Measurements from ENCODE around the gene FBXL22. TPM values are rescaled to one million over a fixed set of nuclear protein-coding genes. Genes with fewer than 3 reads are reported as not detected.

The FBXL22 gene
- total RNA-seq, 2 experiments from 2014 or later, result 0.50 to 1.2 TPM

DNA sequence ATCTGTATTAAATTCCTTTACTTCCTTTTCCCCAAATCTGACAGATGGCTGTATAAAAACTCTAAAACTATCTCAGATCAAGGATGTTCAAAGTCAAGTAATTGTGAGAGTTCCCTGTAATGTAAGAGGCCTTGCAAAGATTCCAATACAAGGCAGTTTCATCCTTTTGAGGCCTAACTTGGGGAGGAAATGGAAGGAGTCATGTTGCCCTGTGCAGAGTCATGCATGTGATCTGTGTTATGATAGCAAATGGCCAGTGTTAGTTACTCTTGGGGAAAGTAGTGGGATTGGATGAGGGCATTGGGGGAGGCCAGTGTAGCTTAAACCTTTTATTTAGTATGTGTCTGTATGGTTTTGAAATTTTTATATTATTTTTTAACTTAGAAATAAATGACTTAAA is 23.7 kb upstream of the FBXL22 start:
- no peak for ATAC-seq (ENCODE audit: low read depth)

DNA sequence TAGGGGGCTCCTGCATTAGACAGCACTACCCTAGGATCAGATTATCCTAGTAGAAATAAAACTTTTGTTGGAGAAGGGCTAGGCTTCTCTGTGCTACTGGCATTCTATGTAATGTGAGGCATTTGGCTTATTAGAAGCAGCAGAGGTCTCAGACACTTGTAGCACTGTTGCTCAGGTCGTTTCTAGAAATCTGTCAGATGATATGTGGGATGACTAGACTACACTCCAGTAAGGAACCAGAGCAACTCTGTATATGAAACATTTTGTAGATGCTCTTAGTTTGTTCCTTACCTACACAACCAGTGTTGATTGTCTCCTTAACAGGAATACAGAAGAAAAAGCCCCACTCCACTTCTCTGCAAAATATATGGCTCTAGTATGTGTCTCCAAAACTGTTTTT is 21.9 kb upstream of the FBXL22 start:
- Mint-ChIP-seq H3K4me1 (peaks cover 1% of the 10 kb centered on the region), H3K27me3 (no peaks in the 10 kb centered on the region), H3K4me3 (no peak overlapping the region), H3K27ac (no peak overlapping the region), H3K9me3 (no peaks in the 10 kb centered on the region), H3K36me3 (peaks cover 20% of the 10 kb centered on the region)
- DNase-seq (no peak), ATAC-seq (ENCODE audit: low read depth) (no peak)
- POLR2A ChIA-PET, result no interaction called here

More for the DNA sequence above, 23.7 kb upstream of the FBXL22 start:
- no peaks in the 10 kb centered on the region for H3K27me3 Mint-ChIP-seq
- no peaks in the 10 kb centered on the region for H3K9me3 Mint-ChIP-seq
- no peak overlapping the region for H3K4me3 Mint-ChIP-seq
- DNase-seq, result no peak
- H3K36me3 Mint-ChIP-seq, result peaks cover 17% of the 10 kb centered on the region
- peaks cover 3% of the 10 kb centered on the region for H3K4me1 Mint-ChIP-seq
- no peak overlapping the region for H3K27ac Mint-ChIP-seq
- POLR2A ChIA-PET, result no interaction called here

DNA sequence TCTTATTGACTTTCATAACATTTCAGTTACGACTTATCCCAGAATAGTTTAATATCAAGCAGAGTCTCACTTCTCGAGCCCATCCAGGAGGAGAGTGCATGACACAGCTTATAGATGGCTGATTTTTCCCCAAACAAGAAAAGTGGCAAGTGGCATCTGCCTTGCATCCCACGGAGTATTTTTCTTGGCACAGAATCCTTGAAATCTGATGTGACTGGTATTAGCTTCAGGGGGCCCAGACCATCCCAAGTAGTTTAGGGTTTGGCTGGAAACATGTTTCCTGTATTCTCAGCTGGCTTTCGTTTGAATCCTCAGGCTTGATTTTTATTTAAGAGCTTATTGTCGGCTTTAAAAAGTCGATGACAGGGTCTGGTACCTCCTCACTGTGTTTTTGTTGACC is 20.7 kb upstream of the FBXL22 start:
- Mint-ChIP-seq H3K27me3 (no peaks in the 10 kb centered on the region), H3K4me3 (no peak overlapping the region), H3K4me1 (peaks cover 1% of the 10 kb centered on the region), H3K9me3 (no peaks in the 10 kb centered on the region), H3K27ac (no peak overlapping the region), H3K36me3 (peaks cover 18% of the 10 kb centered on the region)
- POLR2A ChIA-PET, result interaction anchor here (0.5 kb wide), 1 partner anchor 162 kb away, joined by 4 read pairs; no protein-coding TSS in a partner anchor
- DNase-seq (no peak), ATAC-seq (ENCODE audit: low read depth) (no peak)

DNA sequence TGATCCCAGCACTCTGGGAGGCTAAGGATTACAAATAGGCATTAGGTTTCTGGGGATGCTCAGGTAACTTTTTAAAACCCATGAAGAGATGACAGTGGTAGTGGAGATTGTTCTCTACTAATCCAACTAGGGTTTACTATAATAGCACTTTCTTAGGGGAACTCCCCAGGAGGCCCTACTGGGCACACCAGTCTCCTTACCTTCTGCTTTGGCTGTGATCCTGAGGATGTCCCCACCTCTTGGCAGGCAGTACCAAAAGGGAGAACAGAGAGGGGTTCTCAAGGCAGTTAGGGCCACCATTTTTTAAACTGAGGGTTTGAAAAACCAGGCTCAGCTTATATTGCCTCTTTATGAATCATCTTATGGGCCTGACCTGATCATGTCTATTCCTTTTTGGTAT is 15.0 kb upstream of the FBXL22 start:
- ATAC-seq (ENCODE audit: low read depth) (no peak), DNase-seq (no peak)
- H3K36me3 Mint-ChIP-seq, result peaks cover 46% of the 10 kb centered on the region
- peaks cover 9% of the 10 kb centered on the region for H3K4me1 Mint-ChIP-seq
- POLR2A ChIA-PET, result no interaction called here
- H3K4me3 Mint-ChIP-seq, result no peak overlapping the region
- peak overlapping the region; percentile 23 for H3K27ac Mint-ChIP-seq
- H3K9me3 Mint-ChIP-seq, result peaks cover 4% of the 10 kb centered on the region
- H3K27me3 Mint-ChIP-seq, result no peaks in the 10 kb centered on the region

DNA sequence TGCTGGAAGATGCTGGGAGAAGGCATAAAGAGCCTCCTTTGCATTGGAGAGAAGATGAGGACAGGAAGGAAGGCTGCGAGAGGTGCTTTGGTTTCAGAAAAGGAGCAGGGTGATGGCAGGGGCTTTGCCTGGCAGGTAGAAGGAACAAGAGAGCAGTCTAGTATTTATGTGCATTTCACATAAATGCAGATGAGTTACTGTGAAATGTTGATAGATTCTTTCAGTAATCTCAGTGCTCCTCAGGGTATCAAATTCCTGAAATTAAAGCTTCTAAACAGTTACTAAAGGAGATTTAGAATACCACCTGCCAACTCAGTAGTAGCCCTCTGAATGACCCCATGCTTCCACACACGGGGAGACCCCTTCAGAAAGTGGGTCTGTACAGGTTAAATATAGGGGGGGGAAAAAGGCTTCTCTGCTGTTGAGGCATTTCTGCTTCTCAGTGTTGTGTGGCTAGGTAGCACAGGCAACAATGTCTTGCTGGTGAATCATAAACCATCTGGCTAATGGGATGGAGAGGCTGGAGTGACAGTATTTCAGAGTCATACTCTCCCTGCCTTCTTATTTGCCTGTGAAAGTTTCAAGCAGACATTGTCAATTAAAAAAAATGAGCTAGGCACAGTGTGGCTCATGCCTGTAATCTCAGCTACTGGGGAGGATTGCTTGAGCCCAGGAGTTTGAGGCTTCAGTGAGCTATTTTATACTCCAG is 14.3 kb upstream of the FBXL22 start:
- Mint-ChIP-seq H3K36me3 (peaks cover 46% of the 10 kb centered on the region), H3K27ac (peak overlapping the region; percentile 23), H3K9me3 (peaks cover 4% of the 10 kb centered on the region), H3K27me3 (no peaks in the 10 kb centered on the region), H3K4me1 (peaks cover 9% of the 10 kb centered on the region), H3K4me3 (no peak overlapping the region)
- ATAC-seq (ENCODE audit: low read depth) (no peak), DNase-seq (no peak)
- POLR2A ChIA-PET, result no interaction called here

DNA sequence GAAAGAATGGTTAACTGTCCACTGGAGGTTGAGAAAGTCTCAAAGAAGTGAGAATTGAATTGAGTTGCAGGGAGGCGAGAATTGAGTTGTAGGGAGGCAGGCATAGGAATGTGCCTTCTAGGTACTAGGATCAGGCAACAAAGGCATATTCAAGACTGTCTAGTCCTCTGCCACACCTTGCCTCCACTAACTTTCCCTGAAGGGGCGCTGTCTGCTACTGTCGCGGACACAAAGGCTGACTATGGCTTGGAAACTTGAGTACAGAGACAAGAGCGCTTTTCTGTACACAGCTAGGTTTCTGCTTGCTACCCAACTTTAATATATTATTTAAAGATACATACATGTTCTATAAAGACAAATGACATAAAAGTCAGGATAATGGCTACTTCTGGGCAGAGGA is 10.4 kb upstream of the FBXL22 start:
- DNase-seq, result no peak

DNA sequence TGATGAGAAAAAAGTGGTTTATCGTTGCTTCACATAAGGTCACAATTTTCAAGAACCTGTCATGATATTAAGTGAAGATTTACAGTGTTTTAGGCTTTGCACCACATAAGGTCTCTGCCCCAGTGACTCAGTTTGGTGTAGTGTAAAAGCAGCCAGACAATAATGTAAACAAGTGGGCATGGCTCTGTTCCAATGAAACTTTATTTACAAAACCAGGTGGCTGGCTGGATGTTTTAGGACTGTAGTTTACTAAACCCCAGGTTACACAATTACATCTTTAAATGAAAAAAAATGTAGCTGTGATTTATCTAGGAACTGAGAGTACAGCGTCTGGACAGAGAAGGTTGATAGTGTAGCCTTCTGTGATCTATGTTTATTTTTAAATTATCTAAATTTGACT is 9.7 kb upstream of the FBXL22 start:
- Mint-ChIP-seq H3K27ac (no peak overlapping the region), H3K27me3 (no peaks in the 10 kb centered on the region), H3K9me3 (peaks cover 4% of the 10 kb centered on the region), H3K4me3 (no peak overlapping the region), H3K4me1 (peaks cover 10% of the 10 kb centered on the region), H3K36me3 (peaks cover 68% of the 10 kb centered on the region)
- DNase-seq (no peak), ATAC-seq (ENCODE audit: low read depth) (no peak)
- POLR2A ChIA-PET, result no interaction called here

More for the DNA sequence above, 10.4 kb upstream of the FBXL22 start:
- Mint-ChIP-seq H3K27ac (no peak overlapping the region), H3K36me3 (peaks cover 69% of the 10 kb centered on the region), H3K4me1 (peaks cover 11% of the 10 kb centered on the region), H3K27me3 (no peaks in the 10 kb centered on the region), H3K4me3 (no peak overlapping the region), H3K9me3 (peaks cover 4% of the 10 kb centered on the region)
- POLR2A ChIA-PET, result no interaction called here
- ATAC-seq (ENCODE audit: low read depth), result no peak

DNA sequence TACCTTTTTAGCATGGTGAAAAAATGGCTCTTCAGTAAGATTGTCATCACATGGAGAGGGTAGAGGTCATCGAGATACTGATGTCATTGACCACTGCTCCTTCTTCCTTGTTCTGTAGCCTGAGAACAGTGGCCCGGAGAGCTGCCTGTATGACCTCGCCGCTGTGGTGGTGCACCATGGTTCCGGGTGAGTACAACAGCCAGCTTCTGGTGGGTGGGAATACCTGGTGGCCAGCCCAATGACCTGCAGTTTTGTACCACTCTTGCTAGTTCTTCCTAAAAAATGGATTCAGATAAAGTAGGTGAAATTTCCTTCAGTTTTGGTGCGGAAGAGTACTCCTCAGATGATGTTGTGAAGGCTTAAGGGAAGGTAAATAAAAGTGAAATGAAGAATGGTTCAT is 8.4 kb upstream of the FBXL22 start:
- POLR2A ChIA-PET, result no interaction called here
- H3K4me3 Mint-ChIP-seq, result no peak overlapping the region
- H3K9me3 Mint-ChIP-seq, result peaks cover under 1% of the 10 kb centered on the region
- peaks cover 13% of the 10 kb centered on the region for H3K4me1 Mint-ChIP-seq
- H3K27ac Mint-ChIP-seq, result no peak overlapping the region
- DNase-seq (no peak), ATAC-seq (ENCODE audit: low read depth) (no peak)
- H3K36me3 Mint-ChIP-seq, result peaks cover 64% of the 10 kb centered on the region
- H3K27me3 Mint-ChIP-seq, result no peaks in the 10 kb centered on the region

DNA sequence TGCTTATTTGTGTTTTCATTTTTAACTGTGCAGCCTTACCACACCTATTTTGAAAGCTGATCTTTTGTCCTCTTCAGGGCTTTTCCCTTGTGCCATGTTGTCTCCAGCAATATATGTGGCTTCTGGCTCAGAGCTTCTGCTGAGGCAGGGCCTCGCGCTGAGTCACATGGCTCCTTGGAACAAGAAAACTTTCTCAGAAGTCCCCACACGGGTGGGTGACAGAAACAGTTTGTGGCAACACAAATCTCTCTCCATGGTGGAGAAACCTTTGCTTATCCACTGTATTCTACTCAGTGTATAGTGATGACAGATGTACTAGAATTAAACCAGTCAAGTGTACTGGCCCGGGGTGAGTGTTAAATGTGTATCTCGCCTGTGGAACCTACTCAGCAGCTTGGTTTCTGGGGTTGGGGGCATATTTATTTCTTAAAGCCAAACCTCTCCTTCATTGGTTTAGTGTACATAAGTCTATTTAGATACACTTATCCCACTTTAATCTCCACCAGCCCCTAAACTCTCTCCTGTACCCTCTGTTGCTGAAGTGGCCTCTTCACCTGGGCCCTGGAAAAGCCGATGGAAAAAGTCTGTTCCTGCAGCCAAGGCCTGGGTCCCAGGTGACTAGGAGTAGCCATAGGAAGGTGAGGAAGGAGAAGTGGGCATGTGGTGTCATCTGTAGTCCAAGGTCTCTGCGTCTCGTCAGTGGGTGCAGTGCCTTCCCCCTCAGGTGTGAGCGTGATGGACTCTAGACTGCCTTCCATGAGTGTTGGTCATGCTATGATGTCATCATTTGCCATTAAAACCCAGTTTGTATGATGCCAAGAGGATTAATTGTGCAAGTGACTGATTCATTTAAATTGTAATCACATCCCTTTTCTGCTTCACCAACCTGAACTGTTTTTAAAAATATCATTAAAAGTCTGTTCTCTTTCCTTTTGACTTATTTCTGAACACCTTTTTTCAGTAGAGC is 3.2 kb upstream of the FBXL22 start:
- no peaks in the 10 kb centered on the region for H3K9me3 Mint-ChIP-seq
- ATAC-seq (ENCODE audit: low read depth), result no peak
- H3K27ac Mint-ChIP-seq, result peak overlapping the region; percentile 43

DNA sequence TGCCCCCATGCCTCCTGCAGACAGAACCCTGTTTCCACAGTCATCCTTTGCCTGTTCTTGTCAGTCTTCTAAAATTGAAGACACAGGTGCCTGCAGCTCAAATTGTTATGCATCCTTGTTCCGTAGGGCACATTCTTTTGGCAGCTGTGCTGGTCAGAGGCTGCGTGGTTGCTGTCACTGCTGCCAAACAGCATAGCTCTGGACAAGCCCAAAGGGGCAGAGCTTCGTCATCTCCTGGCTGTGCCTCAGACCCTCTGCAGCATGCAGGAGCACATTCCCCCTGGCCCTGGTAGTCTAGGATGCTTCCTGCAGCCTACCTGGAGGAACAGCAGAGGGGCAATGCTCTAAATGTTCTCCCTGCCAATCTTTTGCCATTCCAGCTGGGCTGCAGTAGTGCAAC is 2.1 kb upstream of the FBXL22 start:
- H3K4me3 Mint-ChIP-seq, result no peak overlapping the region
- ATAC-seq (ENCODE audit: low read depth) (no peak), DNase-seq (no peak)
- peaks cover 29% of the 10 kb centered on the region for H3K4me1 Mint-ChIP-seq
- no peaks in the 10 kb centered on the region for H3K27me3 Mint-ChIP-seq
- H3K27ac Mint-ChIP-seq, result no peak overlapping the region
- no peaks in the 10 kb centered on the region for H3K9me3 Mint-ChIP-seq
- peaks cover 35% of the 10 kb centered on the region for H3K36me3 Mint-ChIP-seq
- POLR2A ChIA-PET, result interaction anchor here (2.4 kb wide), 1 partner anchor 90 kb away, joined by 12 read pairs; the partner anchor contains the start of gene USP3

More for the DNA sequence above, 3.2 kb upstream of the FBXL22 start:
- Mint-ChIP-seq H3K36me3 (peaks cover 45% of the 10 kb centered on the region), H3K4me1 (peaks cover 23% of the 10 kb centered on the region), H3K4me3 (no peak overlapping the region), H3K27me3 (no peaks in the 10 kb centered on the region)
- POLR2A ChIA-PET, result interaction anchor here (1.1 kb wide), 1 partner anchor 90 kb away, joined by 4 read pairs; no protein-coding TSS in a partner anchor
- no peak for DNase-seq

DNA sequence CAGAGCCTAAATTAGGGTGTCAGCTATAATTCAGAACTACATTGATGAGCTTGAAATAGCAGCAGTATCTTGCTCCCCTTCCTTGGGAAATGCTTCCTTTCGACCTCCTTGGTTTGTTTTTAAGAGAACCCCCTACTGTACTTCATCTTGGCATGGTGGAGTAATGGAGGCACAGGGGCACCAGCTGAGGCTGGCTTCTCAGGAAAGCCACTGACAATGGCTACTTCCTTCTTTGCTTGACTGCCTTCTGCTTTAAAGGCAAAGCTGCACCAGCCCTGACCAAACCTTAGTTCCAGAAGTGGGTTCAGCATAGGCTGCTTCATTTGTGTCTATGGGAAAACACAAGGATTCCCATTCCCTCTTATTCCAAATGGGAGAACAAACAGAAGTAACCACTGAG is 1.5 kb upstream of the FBXL22 start:
- H3K4me1 Mint-ChIP-seq, result peaks cover 29% of the 10 kb centered on the region
- ATAC-seq (ENCODE audit: low read depth) (no peak), DNase-seq (no peak)
- peaks cover 30% of the 10 kb centered on the region for H3K36me3 Mint-ChIP-seq
- no peak overlapping the region for H3K27ac Mint-ChIP-seq
- no peaks in the 10 kb centered on the region for H3K9me3 Mint-ChIP-seq
- no peak overlapping the region for H3K4me3 Mint-ChIP-seq
- no peaks in the 10 kb centered on the region for H3K27me3 Mint-ChIP-seq
- POLR2A ChIA-PET, result interaction anchor here (0.5 to 2.4 kb wide), 2 partner anchors 90 to 499 kb away, joined by 4 to 12 read pairs; partner anchors contain the start of gene USP3

DNA sequence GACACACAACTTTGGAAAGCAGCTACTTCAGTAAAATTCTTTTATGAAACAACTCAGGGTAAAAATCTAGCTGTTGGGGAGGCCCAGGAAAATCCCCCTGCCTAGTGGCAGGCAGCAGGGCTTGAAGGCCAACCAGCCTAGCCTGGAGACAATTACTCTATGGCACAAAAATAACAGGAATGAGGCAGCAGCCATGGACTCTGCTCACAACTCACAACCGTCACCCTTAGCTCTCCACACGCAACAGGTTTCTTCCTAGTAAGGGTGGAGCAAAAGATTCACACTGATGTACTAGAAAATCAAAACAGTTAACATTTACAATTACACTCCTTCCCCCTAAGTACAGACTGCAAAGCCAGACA is 530 bp upstream of the FBXL22 start:
- peaks cover 28% of the 10 kb centered on the region for H3K4me1 Mint-ChIP-seq
- peak overlapping the region; percentile 10 for H3K27ac Mint-ChIP-seq
- no peaks in the 10 kb centered on the region for H3K27me3 Mint-ChIP-seq
- no peak overlapping the region for H3K4me3 Mint-ChIP-seq
- POLR2A ChIA-PET, result interaction anchor here (0.5 to 2.4 kb wide), 4 partner anchors 91 to 1329 kb away, joined by 3 to 12 read pairs (median 4); partner anchors contain the start of gene USP3
- DNase-seq, result no peak
- peaks cover 22% of the 10 kb centered on the region for H3K36me3 Mint-ChIP-seq
- ATAC-seq (ENCODE audit: low read depth), result no peak
- H3K9me3 Mint-ChIP-seq, result no peaks in the 10 kb centered on the region

DNA sequence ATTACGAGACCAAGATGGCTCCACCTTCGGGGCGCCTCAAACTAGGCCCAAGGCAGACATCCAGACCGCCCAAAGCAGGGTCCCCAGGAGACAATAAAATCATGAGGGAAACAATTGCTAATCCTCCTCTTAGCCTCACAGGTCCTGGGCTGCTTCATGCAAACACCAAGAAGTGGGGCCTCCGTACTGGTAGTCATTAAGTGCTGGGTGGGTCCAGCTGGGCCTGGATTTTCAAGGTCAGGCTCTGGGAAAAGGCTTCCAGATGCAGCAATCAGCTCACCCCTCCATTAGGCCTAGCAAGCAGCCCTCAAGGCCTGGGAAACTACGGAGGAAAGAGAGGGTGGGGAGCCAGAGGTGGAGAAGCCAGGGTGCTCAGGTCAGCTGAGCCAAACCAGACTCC is 634 bp downstream of the FBXL22 start:
- no peak for ATAC-seq (ENCODE audit: low read depth)
- H3K4me3 Mint-ChIP-seq, result no peak overlapping the region
- H3K4me1 Mint-ChIP-seq, result peaks cover 32% of the 10 kb centered on the region
- no peaks in the 10 kb centered on the region for H3K27me3 Mint-ChIP-seq
- H3K27ac Mint-ChIP-seq, result no peak overlapping the region
- POLR2A ChIA-PET, result interaction anchor here (2.4 kb wide), 1 partner anchor 92 kb away, joined by 12 read pairs; the partner anchor contains the start of gene USP3
- DNase-seq, result no peak
- H3K36me3 Mint-ChIP-seq, result peaks cover 17% of the 10 kb centered on the region
- no peaks in the 10 kb centered on the region for H3K9me3 Mint-ChIP-seq

Data from activated naive CD8-positive, alpha-beta T cell treated with anti-CD3 and anti-CD28 coated beads, Interleukin-2, amount 10 ng/mL, durations not matched to agents 7 days and 5 days (primary cell).